Memory B cell (primary cell): Measurements from ENCODE around the gene BCL2L12.
A peak's percentile ranks its signal among the peaks of the same experiment; 100 is the strongest.

ENCODE experiments used
- ATAC-seq: fragments of 150-1000 bp; cut with Tn5 transposase; 2 replicates; pipeline ENCODE4 v1.10.0; 2021; ENCODE audit warnings: low read depth, mild to moderate bottlenecking, moderate library complexity
- DNase-seq, 2 donors: peaks; one replicate each; pipeline ENCODE4 v3.0.0; 2022; ENCODE audit warnings: low spot score in 2 of 2
- H3K27ac Mint-ChIP-seq: one replicate; pipeline ENCODE4 v1.8.0; 2022; ENCODE audit warnings: mild to moderate bottlenecking, moderate library complexity, mixed read lengths
- H3K27me3 Mint-ChIP-seq: one replicate; pipeline ENCODE4 v1.8.0; 2022; ENCODE audit warnings: mixed read lengths
- H3K36me3 Mint-ChIP-seq: one replicate; pipeline ENCODE4 v1.8.0; 2022; ENCODE audit warnings: mild to moderate bottlenecking, mixed read lengths
- H3K4me1 Mint-ChIP-seq: one replicate; pipeline ENCODE4 v1.8.0; 2022; ENCODE audit warnings: mixed read lengths
- H3K4me3 Mint-ChIP-seq: one replicate; pipeline ENCODE4 v1.8.0; 2022; ENCODE audit warnings: mild to moderate bottlenecking, moderate library complexity, mixed read lengths
- H3K9me3 Mint-ChIP-seq: one replicate; pipeline ENCODE4 v1.8.0; 2022; ENCODE audit warnings: mixed read lengths

The BCL2L12 gene

DNA sequence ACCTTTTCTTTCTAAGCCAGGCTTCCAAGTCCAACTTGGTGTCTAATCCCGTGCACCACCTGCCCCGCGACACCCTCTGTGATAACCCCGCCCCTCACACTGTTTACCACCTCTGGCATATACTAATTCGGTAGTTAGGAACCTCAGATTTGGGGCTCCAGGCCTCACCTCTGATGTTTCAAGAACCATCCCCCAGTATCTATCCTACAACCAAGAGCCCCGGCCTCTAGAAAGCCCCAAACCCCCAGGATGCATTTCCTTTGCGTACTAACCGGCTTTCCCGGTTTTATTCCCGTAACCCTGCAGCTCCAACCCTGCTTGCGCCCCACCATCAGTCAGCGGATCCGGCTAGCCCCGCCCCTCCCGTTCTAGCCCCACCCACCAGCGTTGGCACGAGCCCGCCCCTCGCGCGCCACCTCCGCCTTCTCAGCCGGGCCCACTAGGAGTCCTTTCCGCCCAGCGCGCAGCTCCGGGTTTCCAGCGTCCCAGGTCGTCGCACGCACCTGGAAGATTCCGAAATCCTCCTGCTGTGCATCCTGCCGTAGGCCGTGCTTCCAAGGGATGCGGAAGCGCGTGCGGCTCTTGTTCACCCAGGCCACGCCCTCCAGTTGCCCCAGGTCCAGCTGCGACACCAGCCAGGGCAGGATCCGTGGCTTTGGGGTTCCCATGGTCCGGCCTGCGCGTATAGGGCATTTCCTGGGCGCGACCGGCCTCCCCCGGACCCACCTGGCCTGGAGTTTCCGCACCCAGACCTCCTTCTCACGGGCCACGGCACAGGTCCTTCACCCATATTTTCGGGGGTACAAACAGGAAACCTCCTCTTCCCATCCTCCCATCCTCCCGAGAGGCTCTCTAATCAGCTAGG, 1.3 kb upstream of the BCL2L12 start:
- peak; percentile 76 to 80 for DNase-seq
- Mint-ChIP-seq H3K9me3 (no peaks in the 10 kb centered on the region), H3K4me1 (peaks cover 27% of the 10 kb centered on the region), H3K27ac (peak overlapping the region; percentile 90), H3K4me3 (peak overlapping the region; percentile 95), H3K27me3 (no peaks in the 10 kb centered on the region), H3K36me3 (peaks cover 7% of the 10 kb centered on the region)
- ATAC-seq = peak; percentile 55

DNA sequence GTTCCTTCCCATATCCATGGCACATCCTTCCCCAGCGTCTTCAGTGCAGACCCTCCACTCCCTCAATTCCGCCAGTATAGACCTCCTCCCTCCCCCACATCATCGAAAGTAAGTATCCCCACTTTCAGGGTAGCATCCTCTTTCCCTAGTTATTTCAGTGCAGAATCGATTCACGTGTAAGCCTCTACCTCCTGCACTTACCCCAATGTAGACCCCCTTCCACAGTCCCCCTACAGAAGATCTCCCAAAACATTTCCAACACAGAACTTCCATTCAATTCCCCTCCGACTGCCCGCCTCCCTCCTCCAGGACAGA, 740 bp upstream of the BCL2L12 start:
- DNase-seq = no peak
- H3K36me3 Mint-ChIP-seq = peaks cover 7% of the 10 kb centered on the region

GRCh38 chr19:49666120-49666444, 349 bp downstream of the BCL2L12 start:
- ATAC-seq (peak; percentile 1), DNase-seq (no peak)
- H3K9me3 Mint-ChIP-seq = no peaks in the 10 kb centered on the region

More for the DNA sequence above, 740 bp upstream of the BCL2L12 start:
- Mint-ChIP-seq H3K27me3 (no peaks in the 10 kb centered on the region), H3K4me1 (peaks cover 27% of the 10 kb centered on the region), H3K27ac (peak overlapping the region; percentile 90), H3K4me3 (peak overlapping the region; percentile 95), H3K9me3 (no peaks in the 10 kb centered on the region)
- no peak for ATAC-seq

DNA sequence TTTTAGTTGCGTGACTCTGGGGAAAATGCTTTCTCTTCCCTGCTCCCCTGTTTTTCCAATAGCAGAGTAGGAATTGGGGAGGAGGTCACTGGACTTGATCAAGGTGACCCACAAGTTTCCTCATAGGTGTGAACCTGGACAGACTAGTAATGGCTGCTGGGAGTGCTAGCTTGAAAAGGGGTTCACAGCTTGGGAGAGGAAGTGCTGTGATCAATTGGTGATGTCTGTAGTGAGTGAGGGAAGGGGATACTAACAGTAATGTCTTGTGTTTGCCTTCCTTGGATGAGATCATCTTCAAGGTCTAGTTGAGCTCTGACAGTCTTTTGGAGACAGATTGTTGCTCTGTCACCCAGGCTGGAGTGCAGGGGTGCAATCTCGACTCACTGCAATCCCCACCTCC, 1.7 kb downstream of the BCL2L12 start:
- no peak overlapping the region for H3K4me3 Mint-ChIP-seq
- ATAC-seq (no peak), DNase-seq (no peak)
- H3K27ac Mint-ChIP-seq = no peak overlapping the region
- peaks cover 5% of the 10 kb centered on the region for H3K36me3 Mint-ChIP-seq
- no peaks in the 10 kb centered on the region for H3K27me3 Mint-ChIP-seq
- no peaks in the 10 kb centered on the region for H3K9me3 Mint-ChIP-seq
- H3K4me1 Mint-ChIP-seq = peaks cover 34% of the 10 kb centered on the region

More at GRCh38 chr19:49666120-49666444, 349 bp downstream of the BCL2L12 start:
- Mint-ChIP-seq H3K27me3 (no peaks in the 10 kb centered on the region), H3K4me3 (peak overlapping the region; percentile 95), H3K36me3 (peaks cover 7% of the 10 kb centered on the region), H3K27ac (peak overlapping the region; percentile 90), H3K4me1 (peaks cover 27% of the 10 kb centered on the region)

DNA sequence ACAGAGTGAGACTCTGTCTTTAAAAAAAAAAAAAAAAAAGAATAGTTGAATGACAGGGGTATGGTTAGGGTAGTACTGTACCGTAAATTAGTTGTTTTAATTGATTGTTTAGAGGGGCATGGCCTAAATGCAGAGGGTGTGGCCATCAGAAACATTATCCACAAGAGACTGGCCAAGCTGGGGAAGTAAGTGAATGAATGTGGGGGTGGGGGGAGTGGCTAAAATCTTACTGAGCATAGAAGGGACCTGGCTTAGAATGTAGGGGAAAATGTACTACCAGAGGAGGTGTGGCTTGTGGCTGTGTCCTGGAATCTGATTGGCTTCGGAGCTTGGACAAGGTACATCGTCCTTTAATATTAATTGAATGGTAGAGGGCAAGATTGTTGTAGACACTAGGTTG, 3.8 kb downstream of the BCL2L12 start:
- H3K4me1 Mint-ChIP-seq = peaks cover 35% of the 10 kb centered on the region
- no peaks in the 10 kb centered on the region for H3K27me3 Mint-ChIP-seq
- no peak overlapping the region for H3K27ac Mint-ChIP-seq
- H3K4me3 Mint-ChIP-seq = no peak overlapping the region
- H3K36me3 Mint-ChIP-seq = peaks cover 4% of the 10 kb centered on the region
- ATAC-seq = no peak
- DNase-seq = no peak
- H3K9me3 Mint-ChIP-seq = no peaks in the 10 kb centered on the region

- H3K27me3 Mint-ChIP-seq = no peaks in the 10 kb centered on the region
- DNase-seq (peak; percentile 71 to 78), ATAC-seq (no peak)
- H3K36me3 Mint-ChIP-seq = no peaks in the 10 kb centered on the region
- peak overlapping the region; percentile 56 for H3K27ac Mint-ChIP-seq
- peaks cover 25% of the 10 kb centered on the region for H3K4me1 Mint-ChIP-seq
- peak overlapping the region; percentile 61 for H3K4me3 Mint-ChIP-seq
- H3K9me3 Mint-ChIP-seq = no peaks in the 10 kb centered on the region
Observed at GRCh38 chr19:49672131-49672919, 6.6 kb downstream of the BCL2L12 start.

GRCh38 chr19:49676136-49676783, 10.5 kb downstream of the BCL2L12 start:
- DNase-seq (peak in 1 of 2 donors; percentile 57), ATAC-seq (peak; percentile 9)
- Mint-ChIP-seq H3K4me3 (peak overlapping the region; percentile 99), H3K4me1 (peaks cover 38% of the 10 kb centered on the region), H3K36me3 (peaks cover 5% of the 10 kb centered on the region), H3K9me3 (no peaks in the 10 kb centered on the region), H3K27me3 (no peaks in the 10 kb centered on the region), H3K27ac (peak overlapping the region; percentile 97)

DNA sequence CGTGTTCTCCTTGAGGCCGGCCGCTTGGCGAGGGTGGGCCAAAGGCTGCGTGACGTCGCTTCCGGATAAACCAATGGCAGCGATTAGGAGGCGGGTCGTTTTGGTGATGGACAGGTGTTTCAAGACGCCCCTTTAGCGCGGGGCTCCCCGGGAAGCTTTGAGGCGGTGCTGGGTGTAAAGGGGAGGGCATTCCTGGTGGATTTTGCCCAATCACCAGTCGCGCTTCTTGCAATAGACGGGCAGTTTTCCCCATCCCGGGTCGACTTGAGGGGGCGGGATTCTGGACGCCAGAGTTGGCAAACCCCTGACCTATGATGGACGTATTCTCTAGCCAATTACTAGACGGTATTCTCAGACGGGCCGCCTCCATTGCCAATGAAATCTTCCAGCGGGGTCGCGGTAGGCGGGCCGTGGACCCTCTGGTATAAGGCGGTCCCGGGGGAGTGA, 11.1 kb downstream of the BCL2L12 start:
- peaks cover 5% of the 10 kb centered on the region for H3K36me3 Mint-ChIP-seq
- ATAC-seq (peak; percentile 68), DNase-seq (peak; percentile 89 to 97)
- H3K27ac Mint-ChIP-seq = peak overlapping the region; percentile 97
- no peaks in the 10 kb centered on the region for H3K9me3 Mint-ChIP-seq
- peaks cover 38% of the 10 kb centered on the region for H3K4me1 Mint-ChIP-seq
- peak overlapping the region; percentile 99 for H3K4me3 Mint-ChIP-seq
- H3K27me3 Mint-ChIP-seq = no peaks in the 10 kb centered on the region

DNA sequence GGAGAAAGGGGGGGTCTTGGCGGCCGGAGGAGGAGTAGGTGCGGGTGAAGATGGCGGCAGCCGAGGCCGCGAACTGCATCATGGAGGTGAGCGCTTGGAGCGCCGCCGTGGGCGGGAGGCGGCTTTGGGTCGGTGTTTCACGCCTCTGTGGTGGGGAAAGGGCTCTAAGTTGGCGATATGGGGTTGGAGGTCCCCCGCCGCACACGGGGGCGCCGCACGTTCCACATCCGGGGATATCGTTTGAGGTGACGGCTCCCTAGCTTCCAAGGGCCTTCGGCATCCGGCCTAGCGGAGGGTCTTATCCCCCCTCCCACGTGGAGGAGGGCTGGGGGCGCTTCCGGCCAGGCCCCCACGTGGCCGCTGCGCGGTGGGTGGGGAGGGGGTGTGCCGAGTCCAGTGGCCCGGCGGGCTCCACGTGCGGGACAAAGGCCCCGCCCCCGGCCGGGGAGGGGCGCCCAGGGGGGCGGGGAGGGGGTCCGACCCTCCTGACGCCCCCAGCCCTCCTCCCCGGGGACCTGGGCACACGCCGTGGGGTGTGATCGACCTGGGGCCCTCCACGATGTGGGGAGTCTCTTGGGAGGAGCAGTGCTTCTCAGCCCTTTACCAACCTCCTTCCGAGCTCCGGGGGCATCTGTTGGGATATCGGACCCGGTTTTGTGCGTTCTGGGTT, 11.6 kb downstream of the BCL2L12 start, which contains the start of gene PRMT1:
Gene PRMT1, plus strand, starts transcription at position 41 of the 670 bp plus-strand sequence. Its CDS starts 10 bp downstream, at position 51.
- H3K4me1 Mint-ChIP-seq = peaks cover 32% of the 10 kb centered on the region
- peak within 1 kb of the TSS; percentile 97 for H3K27ac Mint-ChIP-seq
- ATAC-seq (peak; percentile 16), DNase-seq (peak; percentile 65 to 70)
- no peaks in the 10 kb centered on the region for H3K27me3 Mint-ChIP-seq
- H3K4me3 Mint-ChIP-seq = peak within 1 kb of the TSS; percentile 99
- peaks cover 5% of the 10 kb centered on the region for H3K36me3 Mint-ChIP-seq
- no peaks in the 10 kb centered on the region for H3K9me3 Mint-ChIP-seq

DNA sequence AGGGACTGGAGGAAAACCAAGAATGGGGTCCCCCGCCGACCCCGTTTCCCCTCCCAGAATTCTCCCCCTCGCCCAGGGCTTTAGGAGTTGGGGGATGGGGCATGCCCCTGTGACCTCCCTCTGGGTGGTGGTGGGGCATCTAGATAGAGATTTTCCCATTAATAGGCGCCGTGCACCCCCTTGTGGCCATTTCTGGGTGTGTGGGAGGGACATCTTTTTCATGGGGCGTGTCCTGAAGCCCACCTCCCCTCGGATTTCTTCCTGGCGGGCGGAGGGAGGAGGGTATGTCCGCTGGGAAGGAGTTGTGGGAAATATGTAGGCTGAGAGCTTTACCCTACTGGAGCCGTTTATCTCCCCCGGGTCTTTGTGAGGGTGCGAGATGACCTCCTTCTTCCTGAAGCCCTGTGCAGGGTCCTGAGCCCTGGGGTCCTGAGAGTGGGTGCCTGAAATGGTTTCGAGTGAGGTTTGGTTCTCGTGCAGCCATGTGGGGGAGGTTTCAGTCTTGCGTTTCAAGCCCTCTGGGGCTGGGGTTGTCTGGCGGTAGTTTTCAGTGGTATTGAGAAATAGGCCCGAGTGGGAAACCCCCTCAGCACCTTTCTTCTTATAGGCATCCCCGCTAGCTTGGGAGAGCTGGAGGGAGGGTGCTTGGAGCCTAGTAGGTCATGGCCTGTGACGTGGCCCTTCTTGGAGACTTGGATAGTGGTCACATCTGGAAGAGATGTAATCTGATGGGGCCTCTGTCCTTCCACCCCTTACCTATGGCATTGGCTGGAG, 12.4 kb downstream of the BCL2L12 start:
- H3K27ac Mint-ChIP-seq = peak overlapping the region; percentile 97
- ATAC-seq (peak; percentile 25), DNase-seq (peak; percentile 80 to 83)
- peaks cover 30% of the 10 kb centered on the region for H3K4me1 Mint-ChIP-seq
- no peaks in the 10 kb centered on the region for H3K27me3 Mint-ChIP-seq
- H3K4me3 Mint-ChIP-seq = peak overlapping the region; percentile 95
- peaks cover 5% of the 10 kb centered on the region for H3K36me3 Mint-ChIP-seq
- H3K9me3 Mint-ChIP-seq = no peaks in the 10 kb centered on the region

DNA sequence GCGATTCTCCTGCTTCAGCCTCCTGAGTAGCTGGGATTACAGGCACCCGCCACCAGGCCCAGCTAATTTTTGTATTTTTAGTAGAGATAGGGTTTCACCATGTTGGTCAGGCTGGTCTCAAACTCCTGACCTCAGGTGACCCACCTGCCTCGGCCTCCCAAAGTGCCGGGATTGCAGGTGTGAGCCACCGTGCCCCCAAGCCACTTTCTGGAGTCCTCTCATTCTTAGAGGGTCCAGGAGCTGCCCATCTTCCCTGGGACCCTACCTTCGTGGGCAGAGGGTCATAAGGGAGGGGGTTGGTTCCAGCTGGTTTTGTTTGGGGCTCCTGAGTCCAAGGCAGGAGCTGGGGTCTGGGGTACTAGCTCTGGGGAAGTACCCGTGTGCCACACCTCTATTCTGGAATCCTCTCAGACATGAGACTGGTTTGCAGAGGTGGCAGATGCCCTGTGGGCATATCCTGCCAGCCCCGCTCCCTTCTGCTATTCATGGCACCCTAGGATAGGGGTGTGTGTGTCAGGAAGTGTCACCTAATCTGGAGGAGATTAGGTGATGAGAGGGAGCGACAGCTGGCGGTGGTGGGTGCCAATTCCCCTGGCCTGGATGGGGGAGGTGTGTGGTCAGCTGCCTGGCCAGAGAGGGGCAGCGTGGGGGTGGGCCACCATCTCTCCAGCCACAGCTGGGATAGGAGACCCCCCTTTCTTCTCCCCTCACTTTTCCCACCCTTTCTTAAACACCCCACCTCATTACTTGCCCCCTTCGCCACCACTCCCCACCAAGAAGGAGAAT, 13.4 kb downstream of the BCL2L12 start:
- Mint-ChIP-seq H3K9me3 (no peaks in the 10 kb centered on the region), H3K4me1 (peaks cover 26% of the 10 kb centered on the region), H3K27me3 (no peaks in the 10 kb centered on the region), H3K4me3 (peak overlapping the region; percentile 95), H3K36me3 (peaks cover 12% of the 10 kb centered on the region), H3K27ac (peak overlapping the region; percentile 97)
- ATAC-seq = no peak
- no peak for DNase-seq

- H3K4me1 Mint-ChIP-seq = peaks cover 26% of the 10 kb centered on the region
- peak overlapping the region; percentile 97 for H3K27ac Mint-ChIP-seq
- H3K9me3 Mint-ChIP-seq = no peaks in the 10 kb centered on the region
- no peaks in the 10 kb centered on the region for H3K27me3 Mint-ChIP-seq
- DNase-seq (no peak), ATAC-seq (no peak)
- H3K4me3 Mint-ChIP-seq = peak overlapping the region; percentile 58
- H3K36me3 Mint-ChIP-seq = peaks cover 16% of the 10 kb centered on the region
Observed at GRCh38 chr19:49679771-49680413, 14.2 kb downstream of the BCL2L12 start.
